ENCODE data around the gene COPZ1. TPM values are rescaled to one million over a fixed set of nuclear protein-coding genes. Genes with fewer than 3 reads are reported as not detected.

COPZ1 gene
- total RNA-seq, 1 donor from 2014 or later, result 219 TPM

DNA sequence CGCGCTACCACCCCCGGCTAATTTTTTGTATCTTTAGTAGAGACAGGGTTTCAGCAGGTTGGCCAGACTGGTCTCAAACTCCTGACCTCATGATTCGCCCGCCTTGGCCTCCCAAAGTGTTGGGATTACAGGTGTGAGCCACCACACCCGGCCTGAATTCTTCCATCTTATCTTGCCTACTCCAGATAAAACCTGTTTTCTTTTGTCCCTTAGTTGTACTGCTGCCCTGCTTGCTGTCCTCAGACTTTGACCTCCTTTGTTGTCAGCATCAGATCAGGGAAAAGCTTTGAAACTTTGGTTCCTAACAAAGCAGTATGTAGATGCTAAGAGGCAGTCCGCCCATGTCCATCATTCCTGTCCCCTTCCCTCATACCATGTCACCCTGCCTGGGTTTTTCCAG, 15.9 kb downstream of the COPZ1 start:
- Mint-ChIP-seq H3K4me3 (peak overlapping the region; percentile 19), H3K27ac (peak overlapping the region; percentile 90), H3K27me3 (ENCODE audit: insufficient read depth, low read depth) (peaks cover 2% of the 10 kb centered on the region), H3K36me3 (peaks cover 36% of the 10 kb centered on the region), H3K4me1 (peaks cover 77% of the 10 kb centered on the region), H3K9me3 (no peaks in the 10 kb centered on the region)
- Histone ChIP-seq H3K4me1 (peaks cover 61% of the 10 kb centered on the region), H3K9ac (no peak overlapping the region), H3K4me3 (peak overlapping the region; percentile 19), H3K36me3 (no peaks in the 10 kb centered on the region), H3K27me3 (no peaks in the 10 kb centered on the region), H4K20me1 (ENCODE audit: low read depth) (no peaks in the 10 kb centered on the region), H2AFZ (replicated peaks) (no peak overlapping the region), H3K79me2 (ENCODE audit: low read depth) (peaks cover 59% of the 10 kb centered on the region), H3K27ac (peak overlapping the region; percentile 96), H3K9me3 (ENCODE audit: low read depth) (no peaks in the 10 kb centered on the region), H3K4me2 (peak overlapping the region; percentile 64), H3F3A (ENCODE audit: low read depth) (peaks cover 48% of the 10 kb centered on the region)
- TF ChIP-seq EZH2 (IDR thresholded peaks at IDR 0.05) (no peak), EZH2phosphoT487 (IDR thresholded peaks at IDR 0.05) (no peak)
- TF ChIP-seq, protein P1, sequence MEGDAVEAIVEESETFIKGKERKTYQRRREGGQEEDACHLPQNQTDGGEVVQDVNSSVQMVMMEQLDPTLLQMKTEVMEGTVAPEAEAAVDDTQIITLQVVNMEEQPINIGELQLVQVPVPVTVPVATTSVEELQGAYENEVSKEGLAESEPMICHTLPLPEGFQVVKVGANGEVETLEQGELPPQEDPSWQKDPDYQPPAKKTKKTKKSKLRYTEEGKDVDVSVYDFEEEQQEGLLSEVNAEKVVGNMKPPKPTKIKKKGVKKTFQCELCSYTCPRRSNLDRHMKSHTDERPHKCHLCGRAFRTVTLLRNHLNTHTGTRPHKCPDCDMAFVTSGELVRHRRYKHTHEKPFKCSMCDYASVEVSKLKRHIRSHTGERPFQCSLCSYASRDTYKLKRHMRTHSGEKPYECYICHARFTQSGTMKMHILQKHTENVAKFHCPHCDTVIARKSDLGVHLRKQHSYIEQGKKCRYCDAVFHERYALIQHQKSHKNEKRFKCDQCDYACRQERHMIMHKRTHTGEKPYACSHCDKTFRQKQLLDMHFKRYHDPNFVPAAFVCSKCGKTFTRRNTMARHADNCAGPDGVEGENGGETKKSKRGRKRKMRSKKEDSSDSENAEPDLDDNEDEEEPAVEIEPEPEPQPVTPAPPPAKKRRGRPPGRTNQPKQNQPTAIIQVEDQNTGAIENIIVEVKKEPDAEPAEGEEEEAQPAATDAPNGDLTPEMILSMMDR (IDR thresholded peaks at IDR 0.05), result no peak
- DNase-seq (ENCODE audit: low spot score), result no peak

DNA sequence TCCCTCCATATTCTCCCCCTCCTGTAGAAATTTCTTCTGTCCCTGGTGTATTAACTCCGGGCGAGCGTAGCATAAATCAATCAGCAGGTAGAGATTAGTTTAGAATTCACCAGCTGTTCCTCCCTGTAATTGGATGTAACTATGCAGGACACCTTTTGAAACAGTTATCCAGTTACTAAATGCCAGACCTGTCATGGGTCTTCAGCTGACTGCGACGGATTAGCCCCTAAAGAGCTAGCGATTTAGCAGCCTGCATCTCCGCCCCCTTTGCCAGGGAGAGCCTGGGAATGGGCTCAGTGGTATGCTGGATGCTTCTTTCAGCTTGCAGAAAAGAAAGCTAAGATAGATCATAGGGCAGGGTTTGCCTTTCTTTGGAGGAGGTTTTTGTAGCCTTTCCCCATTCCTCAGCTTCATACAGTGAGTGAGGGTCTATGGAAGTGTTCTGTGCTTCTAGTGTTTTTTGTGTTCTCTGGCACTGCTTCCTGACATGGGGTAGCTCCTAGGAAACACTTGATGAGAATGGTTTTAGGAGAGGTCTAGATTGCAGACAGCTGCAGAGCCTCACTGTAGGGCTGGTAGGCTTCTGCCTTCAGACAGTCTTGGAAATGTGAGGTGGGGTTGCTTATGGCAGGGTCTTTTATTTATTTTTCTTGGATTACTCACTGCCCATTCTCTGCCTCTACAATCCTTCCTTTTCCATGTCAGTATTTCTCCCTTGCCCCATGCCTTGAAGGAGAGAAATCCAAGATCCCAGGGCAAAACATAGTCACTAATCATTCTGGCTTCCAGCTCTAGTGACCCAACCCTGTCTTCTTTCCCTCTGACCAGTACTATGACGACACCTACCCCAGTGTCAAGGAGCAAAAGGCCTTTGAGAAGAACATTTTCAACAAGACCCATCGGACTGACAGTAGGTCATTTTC, 16.7 kb downstream of the COPZ1 start:
- peaks cover 71% of the 10 kb centered on the region for H3K4me1 Mint-ChIP-seq
- peaks cover 61% of the 10 kb centered on the region for H3K4me1 ChIP-seq

DNA sequence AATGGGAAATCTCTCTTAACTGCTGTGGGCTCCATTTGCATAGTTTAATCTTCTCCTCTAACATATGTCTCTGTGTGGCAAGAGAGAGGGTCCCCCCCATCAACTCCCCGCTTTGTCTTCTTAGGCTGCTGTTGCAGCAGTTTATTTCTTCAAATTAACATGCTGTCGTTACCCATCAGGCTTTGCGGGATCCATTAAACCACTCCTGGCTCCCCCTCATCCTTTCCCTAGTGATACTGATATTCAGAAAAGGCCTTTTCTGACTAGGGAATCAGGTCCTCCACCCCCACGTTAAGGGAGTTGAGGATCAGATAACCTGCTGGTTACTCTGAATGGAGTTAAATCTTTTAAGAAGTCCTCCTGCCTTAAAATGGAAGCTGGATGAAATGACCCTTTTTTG, 24.1 kb downstream of the COPZ1 start:
- Histone ChIP-seq H3F3A (ENCODE audit: low read depth) (peaks cover 71% of the 10 kb centered on the region), H3K9ac (no peak overlapping the region), H4K20me1 (ENCODE audit: low read depth) (no peaks in the 10 kb centered on the region), H3K9me3 (ENCODE audit: low read depth) (no peaks in the 10 kb centered on the region), H3K4me3 (no peak overlapping the region), H3K79me2 (ENCODE audit: low read depth) (peaks cover 3% of the 10 kb centered on the region), H3K4me2 (peak overlapping the region; percentile 90), H3K27ac (peak overlapping the region; percentile 99), H3K36me3 (no peaks in the 10 kb centered on the region), H3K4me1 (peaks cover 71% of the 10 kb centered on the region), H3K27me3 (no peaks in the 10 kb centered on the region), H2AFZ (replicated peaks) (no peak overlapping the region)
- TF ChIP-seq, protein P1 (IDR thresholded peaks at IDR 0.05), result no peak
- TF ChIP-seq EZH2phosphoT487 (IDR thresholded peaks at IDR 0.05) (no peak), EZH2 (IDR thresholded peaks at IDR 0.05) (no peak)
- Mint-ChIP-seq H3K4me3 (no peak overlapping the region), H3K9me3 (no peaks in the 10 kb centered on the region), H3K4me1 (peaks cover 74% of the 10 kb centered on the region), H3K27me3 (ENCODE audit: insufficient read depth, low read depth) (no peaks in the 10 kb centered on the region), H3K27ac (peak overlapping the region; percentile 100), H3K36me3 (peaks cover 34% of the 10 kb centered on the region)
- DNase-seq (ENCODE audit: low spot score), result no peak

More for the DNA sequence above, 16.7 kb downstream of the COPZ1 start:
- peak overlapping the region; percentile 64 for H3K4me2 ChIP-seq
- peak overlapping the region; percentile 19 for H3K4me3 ChIP-seq
- Mint-ChIP-seq H3K4me3 (peak overlapping the region; percentile 19), H3K27me3 (ENCODE audit: insufficient read depth, low read depth) (peaks cover 2% of the 10 kb centered on the region), H3K36me3 (peaks cover 35% of the 10 kb centered on the region), H3K9me3 (no peaks in the 10 kb centered on the region), H3K27ac (peak overlapping the region; percentile 90)
- DNase-seq (ENCODE audit: low spot score), result peak; percentile 90
- TF ChIP-seq EZH2phosphoT487 (IDR thresholded peaks at IDR 0.05) (no peak), EZH2 (IDR thresholded peaks at IDR 0.05) (no peak)
- TF ChIP-seq, protein P1 (IDR thresholded peaks at IDR 0.05), result no peak
- H3F3A ChIP-seq (ENCODE audit: low read depth), result peaks cover 43% of the 10 kb centered on the region
- no peaks in the 10 kb centered on the region for H4K20me1 ChIP-seq (ENCODE audit: low read depth)
- no peaks in the 10 kb centered on the region for H3K27me3 ChIP-seq
- H3K79me2 ChIP-seq (ENCODE audit: low read depth), result peaks cover 51% of the 10 kb centered on the region
- H3K36me3 ChIP-seq, result no peaks in the 10 kb centered on the region
- H3K9ac ChIP-seq, result no peak overlapping the region
- H2AFZ ChIP-seq (replicated peaks), result no peak overlapping the region
- H3K9me3 ChIP-seq (ENCODE audit: low read depth), result no peaks in the 10 kb centered on the region
- peak overlapping the region; percentile 96 for H3K27ac ChIP-seq
